ENCODE data around the gene HNRNPUL1. TPM values are rescaled to one million over a fixed set of nuclear protein-coding genes. Genes with fewer than 3 reads are reported as not detected.
A peak's percentile ranks its signal among the peaks of the same experiment; 100 is the strongest.

HNRNPUL1 gene
- total and polyA plus RNA-seq, 9 of the 15 experiments (the other 6 are each of a cell fraction or from before 2014, with no cell fraction given) = 7.3 to 211 (median 85.0) TPM

DNA sequence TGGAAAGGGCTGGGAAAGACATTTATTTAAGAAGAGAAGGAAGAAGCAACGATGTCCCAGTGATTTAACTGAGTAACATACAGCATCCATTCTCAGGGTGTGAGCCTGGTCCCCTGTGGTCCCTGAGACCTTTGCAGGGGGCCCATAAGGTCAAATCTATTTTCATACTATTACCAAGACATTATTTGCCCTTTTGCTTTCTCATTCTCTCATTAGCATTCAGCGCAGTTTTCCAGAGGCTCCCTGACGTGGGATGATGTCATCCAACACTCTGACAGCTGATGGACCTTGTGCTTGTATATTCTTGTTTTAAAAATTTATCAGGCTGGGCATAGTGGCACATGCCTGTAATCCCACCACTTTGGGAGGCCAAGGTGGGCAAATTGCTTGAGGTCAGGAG is 18.3 kb upstream of the HNRNPUL1 start:
- H3K4me3 ChIP-seq = no peak overlapping the region
- POLR2A ChIA-PET = no interaction called here
- no peak for ATAC-seq
- CTCF ChIA-PET (ENCODE audit: low intra/inter-chr PET ratio) = no interaction called here
- H3K4me1 ChIP-seq (replicated peaks in 1 of 2; ENCODE audit: control insufficient read depth in 2 of 2, insufficient read depth in 2 of 2, low read length in 2 of 2) = no peaks in the 10 kb centered on the region; a peak in 1 of 5 replicates
- H4K20me1 ChIP-seq (replicated peaks; ENCODE audit: control insufficient read depth, insufficient read depth, low read length) = no peaks in the 10 kb centered on the region
- no peaks in the 10 kb centered on the region for H3K79me2 ChIP-seq (ENCODE audit: control insufficient read depth, insufficient read depth, low read length)
- peaks cover 2% of the 10 kb centered on the region for H3K9me1 ChIP-seq (ENCODE audit: control insufficient read depth, insufficient read depth, low read length)
- H3K9me3 ChIP-seq (replicated peaks; ENCODE audit: control insufficient read depth, insufficient read depth, low read depth, low read length) = 0 out of 2 replicates have a peak, but pooled peaks cover 3% of the 10 kb centered on the region
- H3K27me3 ChIP-seq (ENCODE audit: control insufficient read depth in 2 of 2, insufficient read depth in 2 of 2, low read length in 2 of 2) = peaks cover 3 to 14% of the 10 kb centered on the region in 2 experiments; a peak in 3 of 5 replicates
- H2AFZ ChIP-seq (ENCODE audit: low read depth, low read length) = no peak overlapping the region
- H3K27ac ChIP-seq (ENCODE audit: extremely low read depth, low read depth, low read length) = no peak overlapping the region
- 17% methylated on average over 3 of the region's 3 CpGs for WGBS (ENCODE audit: insufficient coverage, low coverage, missing lambda C conversion rate)
- TF ChIP-seq DDX20 (tag; IDR thresholded peaks at IDR 0.05; ENCODE audit: low read depth) = no peak
- TF ChIP-seq, protein P1, sequence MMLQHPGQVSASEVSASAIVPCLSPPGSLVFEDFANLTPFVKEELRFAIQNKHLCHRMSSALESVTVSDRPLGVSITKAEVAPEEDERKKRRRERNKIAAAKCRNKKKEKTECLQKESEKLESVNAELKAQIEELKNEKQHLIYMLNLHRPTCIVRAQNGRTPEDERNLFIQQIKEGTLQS (IDR thresholded peaks at IDR 0.05) = peak; percentile 57
- TF ChIP-seq, protein P1 (CRISPR knock-in tag; conservative IDR thresholded peaks at IDR 0.05) = no peak
- BruUV-seq (replicated peaks) = no TSS peak
- in situ Hi-C loops (cut with MboI) = no loop called here
- no peak overlapping the region for H3K4me2 ChIP-seq (ENCODE audit: insufficient read depth, low read length)
- H3K36me3 ChIP-seq (ENCODE audit: control insufficient read depth, insufficient read depth, low read length) = no peaks in the 10 kb centered on the region
- no peak for DNase-seq (ENCODE audit: extremely low read depth in 1 of 4, low spot score in 3 of 4)
- no peak overlapping the region for H3K9ac ChIP-seq (ENCODE audit: insufficient read depth in 1 of 2, low read depth in 2 of 2, low read length in 2 of 2)
- FAIRE-seq = no peak
- intact Hi-C loops (cut with micrococcal nuclease) = no loop called here

DNA sequence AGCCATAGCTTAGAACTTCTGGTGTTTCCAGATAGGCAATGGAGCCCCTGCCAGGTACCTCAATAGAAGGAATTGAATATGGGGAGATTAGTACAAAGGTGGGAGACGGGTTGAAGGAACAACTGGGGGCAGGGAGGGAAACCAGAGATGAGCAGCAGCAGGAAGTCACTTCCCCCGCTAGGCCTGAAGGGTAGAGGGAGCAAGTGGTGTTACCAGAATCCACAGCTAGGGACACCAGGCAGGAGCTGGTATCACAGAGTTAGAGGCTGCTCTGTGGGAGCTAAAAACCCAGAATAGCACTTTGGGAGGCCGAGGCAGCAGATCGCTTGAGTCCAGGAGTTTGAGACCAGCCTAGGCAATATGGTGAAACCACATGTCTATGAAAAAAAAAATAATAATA is 15.3 kb upstream of the HNRNPUL1 start:
- no peak for FAIRE-seq
- in situ Hi-C loops (cut with MboI) = no loop called here
- H3K9me3 ChIP-seq (replicated peaks; ENCODE audit: control insufficient read depth, insufficient read depth, low read depth, low read length) = 0 out of 2 replicates have a peak, but pooled peaks cover 3% of the 10 kb centered on the region
- POLR2A ChIA-PET = interaction anchor here (0.6 to 0.9 kb wide), 2 partner anchors 15 to 17 kb away, joined by 4 to 5 read pairs; no protein-coding TSS in a partner anchor
- no peaks in the 10 kb centered on the region; the same call in 1 of the 2 replicates for H4K20me1 ChIP-seq (replicated peaks; ENCODE audit: control insufficient read depth, insufficient read depth, low read length)
- no peaks in the 10 kb centered on the region; a peak in 1 of 5 replicates for H3K4me1 ChIP-seq (replicated peaks in 1 of 2; ENCODE audit: control insufficient read depth in 2 of 2, insufficient read depth in 2 of 2, low read length in 2 of 2)
- peak in 1 of 4 experiments; percentile 7 for DNase-seq (ENCODE audit: extremely low read depth in 1 of 4, low spot score in 3 of 4)
- no peak overlapping the region for H3K27ac ChIP-seq (ENCODE audit: extremely low read depth, low read depth, low read length)
- no peaks in the 10 kb centered on the region for H3K79me2 ChIP-seq (ENCODE audit: control insufficient read depth, insufficient read depth, low read length)
- 42% methylated on average over 4 of the region's 4 CpGs for WGBS (ENCODE audit: insufficient coverage, low coverage, missing lambda C conversion rate)
- peaks cover 0 to 26% of the 10 kb centered on the region in 2 experiments; a peak in 3 of 5 replicates for H3K27me3 ChIP-seq (ENCODE audit: control insufficient read depth in 2 of 2, insufficient read depth in 2 of 2, low read length in 2 of 2)
- no peak overlapping the region for H3K9ac ChIP-seq (ENCODE audit: insufficient read depth in 1 of 2, low read depth in 2 of 2, low read length in 2 of 2)
- H3K4me3 ChIP-seq = no peak overlapping the region
- CTCF ChIA-PET (ENCODE audit: low intra/inter-chr PET ratio) = no interaction called here
- no peak overlapping the region for H2AFZ ChIP-seq (ENCODE audit: low read depth, low read length)
- intact Hi-C loops (cut with micrococcal nuclease) = no loop called here
- no peak overlapping the region for H3K4me2 ChIP-seq (ENCODE audit: insufficient read depth, low read length)
- no peaks in the 10 kb centered on the region for H3K36me3 ChIP-seq (ENCODE audit: control insufficient read depth, insufficient read depth, low read length)
- peak; percentile 73 for ATAC-seq
- no peaks in the 10 kb centered on the region for H3K9me1 ChIP-seq (ENCODE audit: control insufficient read depth, insufficient read depth, low read length)
- no TSS peak for BruUV-seq (replicated peaks)
- TF ChIP-seq RBM15 (IDR thresholded peaks at IDR 0.05; ENCODE audit: insufficient read depth, low read length) = no peak
- TF ChIP-seq, protein P2, sequence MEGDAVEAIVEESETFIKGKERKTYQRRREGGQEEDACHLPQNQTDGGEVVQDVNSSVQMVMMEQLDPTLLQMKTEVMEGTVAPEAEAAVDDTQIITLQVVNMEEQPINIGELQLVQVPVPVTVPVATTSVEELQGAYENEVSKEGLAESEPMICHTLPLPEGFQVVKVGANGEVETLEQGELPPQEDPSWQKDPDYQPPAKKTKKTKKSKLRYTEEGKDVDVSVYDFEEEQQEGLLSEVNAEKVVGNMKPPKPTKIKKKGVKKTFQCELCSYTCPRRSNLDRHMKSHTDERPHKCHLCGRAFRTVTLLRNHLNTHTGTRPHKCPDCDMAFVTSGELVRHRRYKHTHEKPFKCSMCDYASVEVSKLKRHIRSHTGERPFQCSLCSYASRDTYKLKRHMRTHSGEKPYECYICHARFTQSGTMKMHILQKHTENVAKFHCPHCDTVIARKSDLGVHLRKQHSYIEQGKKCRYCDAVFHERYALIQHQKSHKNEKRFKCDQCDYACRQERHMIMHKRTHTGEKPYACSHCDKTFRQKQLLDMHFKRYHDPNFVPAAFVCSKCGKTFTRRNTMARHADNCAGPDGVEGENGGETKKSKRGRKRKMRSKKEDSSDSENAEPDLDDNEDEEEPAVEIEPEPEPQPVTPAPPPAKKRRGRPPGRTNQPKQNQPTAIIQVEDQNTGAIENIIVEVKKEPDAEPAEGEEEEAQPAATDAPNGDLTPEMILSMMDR (IDR thresholded peaks at IDR 0.05 in 2 of 3, conservative IDR thresholded peaks at IDR 0.05 in 1 of 3; ENCODE audit: insufficient read depth in 2 of 3, low read depth in 1 of 3, low read length in 3 of 3) = peak in 1 of 3 experiments; percentile 33; a peak in 1 of 6 replicates
- no peak for TF ChIP-seq ZNF780A (CRISPR knock-in tag; IDR thresholded peaks at IDR 0.05)

All from K562 (cell line).